B cell (primary cell): ENCODE results near the gene POU2AF2. TPM values are rescaled to one million over a fixed set of nuclear protein-coding genes. Genes with fewer than 3 reads are reported as not detected.
"Not testable (repeated sequence)": the region's sequence is repeated elsewhere in the genome, so short reads cannot be mapped to it uniquely, and the experiment has no call there.

Experiments used
- ATAC-seq: fragments of 200-7000 bp; cut with Tn5 transposase; one replicate; pipeline ENCODE4 v1.10.0; 2021; ENCODE audit warnings: low read depth, mild to moderate bottlenecking, moderate number of reproducible peaks, moderate library complexity
- CTCF ChIA-PET: fragments of 350-600 bp; sonication (Branson Sonifier 250); formaldehyde crosslinking; loops from one replicate; lab custom pipeline; 2021; ENCODE audit warnings: antibody characterized with exemption, inconsistent platforms; lab: Charles Lee
- POLR2A ChIA-PET: fragments of 350-600 bp; sonication (Branson Sonifier 250); formaldehyde crosslinking; loops from one replicate; lab custom pipeline; 2021; ENCODE audit warnings: antibody characterized with exemption; lab: Charles Lee
- DNase-seq: peaks from one replicate; pipeline ENCODE4 v3.0.0; 2013
- H2AFZ ChIP-seq: 2 replicates; pipeline ENCODE4 v1.6.1; 2012; ENCODE audit warnings: mild to moderate bottlenecking, low read depth, low read length; ENCODE audit not compliant: insufficient read depth, poor library complexity, severe bottlenecking
- H3K27ac ChIP-seq, 2 donors: 1 replicate in 1 of 2; 2 replicates in 1 of 2; pipeline ENCODE4 v1.5.1; 2012 to 2013; ENCODE audit warnings: low read length in 2 of 2, mild to moderate bottlenecking in 2 of 2, moderate library complexity in 1 of 2
- H3K27me3 ChIP-seq, 4 experiments: fragments of 200-600 bp in 1 of 4; sonication (generic) in 1 of 4; replicated peaks in 1 of 4; 1 replicate in 2 of 4; 2 replicates in 2 of 4; pipeline versions ENCODE4 v1.6.1 to v1.7.0; 2013 to 2016; ENCODE audit warnings: low read length in 3 of 4, mild to moderate bottlenecking in 2 of 4, mixed read lengths in 1 of 4, moderate library complexity in 1 of 4; ENCODE audit not compliant: insufficient read depth in 4 of 4, control insufficient read depth in 3 of 4; ENCODE audit errors: control extremely low read depth in 1 of 4
- H3K36me3 ChIP-seq, 2 experiments: replicated peaks in 1 of 2; 1 replicate in 1 of 2; 2 replicates in 1 of 2; pipeline versions ENCODE4 v1.6.1 to v1.7.1; 2013; ENCODE audit warnings: low read length in 1 of 2; ENCODE audit not compliant: insufficient read depth in 2 of 2, control insufficient read depth in 1 of 2; ENCODE audit errors: control extremely low read depth in 1 of 2, extremely low read depth in 1 of 2
- H3K4me1 ChIP-seq, 2 donors: fragments of 200-600 bp in 1 of 2; sonication (generic) in 1 of 2; 1 replicate in 1 of 2; 2 replicates in 1 of 2; pipeline versions ENCODE4 v1.5.1 to v1.6.1; 2013 to 2017; ENCODE audit warnings: low read length in 2 of 2; ENCODE audit not compliant: control insufficient read depth in 2 of 2, insufficient read depth in 2 of 2
- H3K4me2 ChIP-seq: replicated peaks from 2 replicates; pipeline ENCODE3; 2012; ENCODE audit warnings: mild to moderate bottlenecking, low read depth, low read length; ENCODE audit not compliant: poor library complexity, severe bottlenecking
- H3K4me3 ChIP-seq, 5 experiments: fragments of 200-600 bp in 1 of 5; sonication (generic) in 1 of 5; 1 replicate in 3 of 5; 2 replicates in 2 of 5; pipeline versions ENCODE4 v1.5.1 to v1.7.0; 2011 to 2016; ENCODE audit warnings: low read length in 4 of 5, mild to moderate bottlenecking in 4 of 5, low read depth in 2 of 5, control low read depth in 1 of 5, moderate library complexity in 1 of 5; ENCODE audit not compliant: insufficient read depth in 1 of 5; ENCODE audit errors: control extremely low read depth in 1 of 5, extremely low read depth in 1 of 5
- H3K79me2 ChIP-seq: fragments of 200-600 bp; sonication (generic); one replicate; pipeline ENCODE4 v1.6.0; 2016; ENCODE audit warnings: low read length; ENCODE audit not compliant: control insufficient read depth, insufficient read depth
- H3K9ac ChIP-seq: fragments of 200-600 bp; sonication (generic); 2 replicates; pipeline ENCODE4 v1.6.1; 2017; ENCODE audit warnings: mild to moderate bottlenecking, low read length, moderate library complexity
- H3K9me3 ChIP-seq, 3 donors: one replicate each; pipeline versions ENCODE4 v1.6.1 to v1.7.1; 2013; ENCODE audit warnings: low read length in 2 of 3; ENCODE audit not compliant: control insufficient read depth in 2 of 3, insufficient read depth in 1 of 3; ENCODE audit errors: control extremely low read depth in 1 of 3
- H4K20me1 ChIP-seq: 2 replicates; pipeline ENCODE4 v1.6.0; 2012; ENCODE audit warnings: mild to moderate bottlenecking, low read length; ENCODE audit not compliant: insufficient read depth, control insufficient read depth, poor library complexity, severe bottlenecking
- H3K27ac Mint-ChIP-seq: one replicate; pipeline ENCODE4 v1.8.0; 2021; ENCODE audit warnings: mixed read lengths
- H3K27me3 Mint-ChIP-seq: one replicate; pipeline ENCODE4 v1.8.0; 2021; ENCODE audit warnings: mixed read lengths
- H3K4me1 Mint-ChIP-seq: one replicate; pipeline ENCODE4 v1.8.0; 2021; ENCODE audit warnings: mixed read lengths
- H3K4me3 Mint-ChIP-seq: one replicate; pipeline ENCODE4 v1.8.0; 2021; ENCODE audit warnings: mixed read lengths
- H3K9me3 Mint-ChIP-seq: one replicate; pipeline ENCODE4 v1.8.0; 2022; ENCODE audit warnings: mixed read lengths; ENCODE audit not compliant: insufficient read depth
- EZH2 ChIP-seq: IDR thresholded peaks from 2 replicates; pipeline ENCODE4 v1.6.1; 2012; ENCODE audit warnings: borderline replicate concordance, low read depth, mild to moderate bottlenecking, moderate library complexity, low read length; ENCODE audit not compliant: insufficient read depth, poor library complexity, severe bottlenecking
- WGBS: methylation state at CpG from one replicate; pipeline ENCODE4 v1.1.5; 2013; ENCODE audit warnings: missing lambda C conversion rate; ENCODE audit not compliant: insufficient coverage; 5-methylcytosine and 5-hydroxymethylcytosine counted together
- intact Hi-C: fragments of 100-400 bp; cut with micrococcal nuclease; formaldehyde crosslinking; loops from one replicate; pipeline ENCODE4 v1.10.0; 2022
- polyA plus RNA-seq: library from polyadenylated mRNA; depleted of rRNA; stranded (reverse); fragments of >200 nt; gene quantifications from 2 replicates; pipeline ENCODE4 v1.2.3, GENCODE V29; 2012
- total RNA-seq, 2 donors: library from RNA; stranded (reverse); fragments of 120-200 nt in 1 of 2; gene quantifications; 1 replicate in 1 of 2; 2 replicates in 1 of 2; pipeline versions ENCODE4 v1.2.3 to v1.2.4, GENCODE V29; 2013 to 2022
- TF ChIP-seq, protein P1 (sequence below): fragments of 200-600 bp; IDR thresholded peaks from one replicate; pipeline ENCODE4 v1.8.0; 2022; ENCODE audit warnings: antibody characterized with exemption, mild to moderate bottlenecking

Gene POU2AF2
- total and polyA plus RNA-seq, 2 donors (not counting 1 experiment from before 2014, with no cell fraction given) = not detected

DNA sequence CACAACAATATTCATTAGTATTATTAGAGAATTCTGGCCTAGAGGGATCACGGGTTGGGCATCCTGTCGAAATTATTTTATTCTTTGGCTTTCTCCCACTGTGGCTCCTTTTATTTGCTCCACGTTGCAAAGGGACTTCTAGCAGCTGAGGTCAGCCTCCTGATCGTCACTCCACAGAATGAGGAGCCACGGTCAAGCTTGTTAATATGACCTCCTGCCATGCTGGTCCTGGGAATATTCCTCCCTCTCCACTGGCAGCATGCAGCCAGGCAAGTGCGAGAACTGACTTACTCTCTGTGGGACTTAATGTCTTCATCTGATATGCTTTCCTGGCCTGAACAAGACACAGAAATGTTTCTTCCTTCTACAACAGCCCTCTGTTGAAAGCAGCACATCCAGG lies 73.8 kb downstream of the POU2AF2 start:
- intact Hi-C loops = no loop called here
- WGBS = 92% methylated on average over 6 of the region's 6 CpGs
- Histone ChIP-seq H3K27ac (no peak overlapping the region), H3K79me2 (no peaks in the 10 kb centered on the region), H4K20me1 (no peaks in the 10 kb centered on the region), H3K27me3 (no peaks in the 10 kb centered on the region), H3K36me3 (no peaks in the 10 kb centered on the region), H3K4me2 (no peak overlapping the region), H3K4me1 (no peaks in the 10 kb centered on the region), H2AFZ (no peak overlapping the region), H3K9me3 (peaks cover 0 to 1% (median 0%) of the 10 kb centered on the region in 3 donors), H3K9ac (no peak overlapping the region), H3K4me3 (no peak overlapping the region)
- Mint-ChIP-seq H3K27ac (no peak overlapping the region), H3K4me1 (no peaks in the 10 kb centered on the region), H3K27me3 (no peaks in the 10 kb centered on the region), H3K4me3 (no peak overlapping the region), H3K9me3 (no peaks in the 10 kb centered on the region)
- no peak for TF ChIP-seq EZH2
- TF ChIP-seq, protein P1, sequence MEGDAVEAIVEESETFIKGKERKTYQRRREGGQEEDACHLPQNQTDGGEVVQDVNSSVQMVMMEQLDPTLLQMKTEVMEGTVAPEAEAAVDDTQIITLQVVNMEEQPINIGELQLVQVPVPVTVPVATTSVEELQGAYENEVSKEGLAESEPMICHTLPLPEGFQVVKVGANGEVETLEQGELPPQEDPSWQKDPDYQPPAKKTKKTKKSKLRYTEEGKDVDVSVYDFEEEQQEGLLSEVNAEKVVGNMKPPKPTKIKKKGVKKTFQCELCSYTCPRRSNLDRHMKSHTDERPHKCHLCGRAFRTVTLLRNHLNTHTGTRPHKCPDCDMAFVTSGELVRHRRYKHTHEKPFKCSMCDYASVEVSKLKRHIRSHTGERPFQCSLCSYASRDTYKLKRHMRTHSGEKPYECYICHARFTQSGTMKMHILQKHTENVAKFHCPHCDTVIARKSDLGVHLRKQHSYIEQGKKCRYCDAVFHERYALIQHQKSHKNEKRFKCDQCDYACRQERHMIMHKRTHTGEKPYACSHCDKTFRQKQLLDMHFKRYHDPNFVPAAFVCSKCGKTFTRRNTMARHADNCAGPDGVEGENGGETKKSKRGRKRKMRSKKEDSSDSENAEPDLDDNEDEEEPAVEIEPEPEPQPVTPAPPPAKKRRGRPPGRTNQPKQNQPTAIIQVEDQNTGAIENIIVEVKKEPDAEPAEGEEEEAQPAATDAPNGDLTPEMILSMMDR = no peak
- ATAC-seq (no peak), DNase-seq (no peak)
- CTCF ChIA-PET = no interaction called here
- POLR2A ChIA-PET = no interaction called here

DNA sequence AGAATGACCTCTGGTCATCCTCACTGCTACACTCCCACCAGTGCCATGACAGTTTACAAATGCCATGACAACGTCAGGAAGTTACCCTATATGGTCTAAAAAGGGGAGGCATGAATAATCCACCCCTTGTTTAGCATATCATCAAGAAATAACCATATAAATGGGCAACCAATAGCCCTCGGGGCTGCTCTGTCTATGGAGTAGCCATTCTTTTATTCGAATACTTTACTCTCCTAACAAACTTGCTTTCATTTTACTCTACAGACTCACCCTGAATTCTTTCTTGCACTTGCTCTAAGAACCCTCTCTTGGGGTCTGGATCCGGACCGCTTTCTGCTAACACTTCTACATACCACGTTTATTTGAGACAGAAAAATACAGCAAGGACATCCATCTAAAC lies 74.7 kb downstream of the POU2AF2 start:
- H3K9ac ChIP-seq, H3K79me2 ChIP-seq, H2AFZ ChIP-seq, H3K4me3 ChIP-seq, POLR2A ChIA-PET, H3K4me2 ChIP-seq, H3K27me3 ChIP-seq, intact Hi-C loops, H3K36me3 ChIP-seq, DNase-seq, H3K4me1 ChIP-seq, H4K20me1 ChIP-seq, H3K4me3 Mint-ChIP-seq, H3K27ac Mint-ChIP-seq, H3K9me3 Mint-ChIP-seq, H3K4me1 Mint-ChIP-seq, H3K27ac ChIP-seq, H3K9me3 ChIP-seq, H3K27me3 Mint-ChIP-seq, ATAC-seq: not testable (repeated sequence)
- CTCF ChIA-PET = interaction anchor here (0.7 kb wide), 1 partner anchor 23 kb away, joined by 3 read pairs; no protein-coding TSS in a partner anchor
- 97% methylated on average over 4 of the region's 6 CpGs for WGBS
